WI38 (cell line): Measurements from ENCODE around the gene XPO1.

ENCODE experiments used
- H3K4me3 ChIP-seq: 2 replicates; pipeline ENCODE4 v1.5.1; 2011; ENCODE audit warnings: low read depth, mild to moderate bottlenecking, control low read depth, low read length
- TF ChIP-seq, protein P1 (sequence below): IDR thresholded peaks from 2 replicates; pipeline ENCODE4 v1.5.1; 2012; ENCODE audit warnings: low read depth, mild to moderate bottlenecking, control low read depth, low read length

Gene XPO1

DNA sequence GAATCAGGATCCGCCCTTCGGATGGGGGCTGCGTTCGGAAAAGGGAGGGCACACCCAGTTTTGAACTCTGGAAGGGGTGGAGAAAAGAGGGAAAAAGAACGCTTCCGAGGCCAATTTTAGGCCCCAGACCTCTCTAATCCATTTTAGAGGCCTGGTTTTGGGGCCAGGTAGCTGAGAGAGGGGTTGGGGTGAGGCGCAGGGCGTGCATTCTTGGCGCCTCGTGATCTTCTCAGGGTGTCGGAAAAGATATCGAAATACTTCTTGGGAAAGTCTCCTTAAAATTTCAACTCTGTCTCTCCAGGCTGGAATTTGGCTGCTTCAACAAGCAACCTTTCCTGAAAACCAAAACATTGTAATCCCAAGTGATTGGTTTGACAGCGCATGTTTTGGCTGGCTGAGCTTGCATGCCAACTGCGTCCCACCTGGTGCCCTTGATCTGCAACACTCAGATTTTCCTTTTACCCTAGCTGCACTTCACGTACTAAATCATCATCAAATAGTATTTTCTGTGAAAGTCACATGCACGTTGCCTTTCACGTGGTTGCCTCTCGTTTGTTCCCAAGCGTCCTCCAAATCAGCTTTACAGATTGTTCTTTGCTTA is 864 bp upstream of the XPO1 start:
- TF ChIP-seq, protein P1, sequence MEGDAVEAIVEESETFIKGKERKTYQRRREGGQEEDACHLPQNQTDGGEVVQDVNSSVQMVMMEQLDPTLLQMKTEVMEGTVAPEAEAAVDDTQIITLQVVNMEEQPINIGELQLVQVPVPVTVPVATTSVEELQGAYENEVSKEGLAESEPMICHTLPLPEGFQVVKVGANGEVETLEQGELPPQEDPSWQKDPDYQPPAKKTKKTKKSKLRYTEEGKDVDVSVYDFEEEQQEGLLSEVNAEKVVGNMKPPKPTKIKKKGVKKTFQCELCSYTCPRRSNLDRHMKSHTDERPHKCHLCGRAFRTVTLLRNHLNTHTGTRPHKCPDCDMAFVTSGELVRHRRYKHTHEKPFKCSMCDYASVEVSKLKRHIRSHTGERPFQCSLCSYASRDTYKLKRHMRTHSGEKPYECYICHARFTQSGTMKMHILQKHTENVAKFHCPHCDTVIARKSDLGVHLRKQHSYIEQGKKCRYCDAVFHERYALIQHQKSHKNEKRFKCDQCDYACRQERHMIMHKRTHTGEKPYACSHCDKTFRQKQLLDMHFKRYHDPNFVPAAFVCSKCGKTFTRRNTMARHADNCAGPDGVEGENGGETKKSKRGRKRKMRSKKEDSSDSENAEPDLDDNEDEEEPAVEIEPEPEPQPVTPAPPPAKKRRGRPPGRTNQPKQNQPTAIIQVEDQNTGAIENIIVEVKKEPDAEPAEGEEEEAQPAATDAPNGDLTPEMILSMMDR, result no peak
- peak overlapping the region; percentile 72 for H3K4me3 ChIP-seq

GRCh38 chr2:61537950-61538199 is 281 bp downstream of the XPO1 start:
- TF ChIP-seq, protein P1, result no peak
- peak overlapping the region; percentile 72 for H3K4me3 ChIP-seq

DNA sequence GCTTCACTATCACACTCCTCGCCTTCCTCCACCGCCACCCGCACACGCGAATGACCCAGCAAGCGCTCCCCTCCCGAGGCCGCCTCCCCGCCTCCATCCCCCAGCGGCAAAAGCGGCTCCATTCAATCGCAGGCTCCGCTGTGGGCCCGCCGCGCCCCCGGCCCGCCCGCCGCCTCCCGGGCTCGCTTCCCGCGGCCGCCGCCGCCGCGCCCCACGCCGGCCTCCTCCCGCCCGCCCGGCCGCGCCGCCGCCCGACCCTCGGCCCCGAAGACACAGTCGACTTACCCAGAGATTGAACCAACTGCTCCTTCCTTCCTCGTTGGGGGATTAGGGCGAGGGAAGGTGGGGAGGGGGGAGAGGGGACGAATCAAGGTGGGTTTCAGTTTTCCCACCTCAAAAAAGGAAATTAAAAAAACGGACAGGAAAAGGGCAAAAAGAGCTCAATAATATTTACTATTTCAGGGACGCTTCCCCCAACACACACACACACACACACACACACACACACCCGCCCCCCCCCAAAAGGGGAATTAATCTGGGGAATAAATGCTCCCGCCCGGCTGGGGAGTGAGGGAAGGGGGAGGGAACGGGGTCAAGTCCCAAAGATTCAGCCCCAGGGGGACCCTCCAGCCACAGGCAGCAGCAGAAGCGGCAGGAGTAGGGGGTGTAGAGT is 743 bp downstream of the XPO1 start:
- H3K4me3 ChIP-seq, result peak overlapping the region; percentile 72
- TF ChIP-seq, protein P1, result no peak

DNA sequence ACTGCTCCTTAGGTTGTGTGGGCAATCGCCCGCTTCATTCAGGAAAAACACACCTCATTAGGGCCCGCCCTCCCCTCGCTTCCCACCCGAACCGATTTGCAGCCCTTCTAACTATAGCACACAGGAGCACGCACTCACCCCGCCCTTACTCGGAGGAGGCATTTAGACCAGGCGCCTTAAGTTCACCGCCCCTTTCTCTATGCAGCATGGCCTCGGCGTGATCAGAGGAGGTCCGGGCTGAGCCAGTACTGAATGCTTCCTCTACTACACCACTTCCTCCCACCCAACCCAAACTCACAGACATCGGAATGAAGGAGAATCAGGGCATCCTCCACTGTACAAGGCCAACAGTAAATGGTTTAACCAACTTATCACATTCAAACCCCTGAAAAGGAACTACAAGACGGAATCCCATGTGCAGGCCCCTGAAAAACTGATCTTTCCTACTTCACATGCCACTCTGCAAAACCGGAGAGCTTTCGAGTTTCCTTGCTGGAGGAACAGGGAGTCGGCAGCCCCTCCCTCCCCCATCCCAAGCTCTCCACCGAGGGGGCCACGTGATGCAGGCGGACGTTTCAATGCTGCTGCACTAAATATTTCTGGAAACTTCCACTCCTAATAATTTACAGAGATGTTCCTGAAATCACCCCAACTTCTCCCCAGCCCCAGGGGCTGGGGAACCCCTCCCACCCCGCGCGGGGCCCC is 1.4 kb downstream of the XPO1 start:
- TF ChIP-seq, protein P1, result no peak
- H3K4me3 ChIP-seq, result peak overlapping the region; percentile 72

DNA sequence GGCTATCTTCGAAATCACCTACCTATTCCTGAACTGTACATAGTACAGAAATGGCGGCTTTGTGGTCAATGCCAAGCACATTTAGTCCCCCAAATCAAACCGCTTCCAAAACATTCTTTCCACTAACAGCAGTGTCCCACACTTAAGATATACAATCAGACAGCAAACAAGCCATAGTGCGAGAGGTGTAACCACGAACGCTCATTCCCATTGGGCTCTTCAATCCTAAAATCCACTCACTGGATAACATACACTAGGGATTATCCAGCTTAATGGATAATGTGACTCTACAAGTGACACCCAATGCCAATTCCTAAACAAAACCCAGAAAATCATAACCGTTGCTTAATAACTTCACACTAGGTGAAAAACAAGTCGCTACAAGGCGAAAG is 2.0 kb downstream of the XPO1 start:
- TF ChIP-seq, protein P1, result no peak
- H3K4me3 ChIP-seq, result peak overlapping the region; percentile 72

GRCh38 chr2:61535449-61535848 is 2.7 kb downstream of the XPO1 start:
- TF ChIP-seq, protein P1, result no peak
- H3K4me3 ChIP-seq, result peak overlapping the region; percentile 72

DNA sequence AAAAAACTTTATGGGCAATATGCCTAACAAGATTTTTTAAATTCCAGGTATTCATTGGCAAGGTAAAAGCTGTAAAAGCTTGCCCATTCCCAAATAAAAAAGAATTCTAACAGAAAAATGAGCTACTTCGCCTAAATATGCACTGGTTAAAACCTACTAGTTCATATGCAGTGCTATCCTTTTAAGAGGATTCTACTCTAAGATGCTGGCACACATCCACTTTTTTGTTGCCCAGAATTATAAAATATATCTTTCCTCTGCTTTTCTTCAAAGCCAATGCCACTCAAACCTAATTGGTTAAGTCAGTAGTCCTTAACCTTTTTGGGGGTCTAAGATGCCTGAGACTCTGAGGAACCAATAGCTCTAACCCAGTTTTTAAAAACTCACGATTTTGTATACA is 3.2 kb downstream of the XPO1 start:
- TF ChIP-seq, protein P1, result no peak
- H3K4me3 ChIP-seq, result peak overlapping the region; percentile 72
